ENCODE data around the gene ATF7.

DNA sequence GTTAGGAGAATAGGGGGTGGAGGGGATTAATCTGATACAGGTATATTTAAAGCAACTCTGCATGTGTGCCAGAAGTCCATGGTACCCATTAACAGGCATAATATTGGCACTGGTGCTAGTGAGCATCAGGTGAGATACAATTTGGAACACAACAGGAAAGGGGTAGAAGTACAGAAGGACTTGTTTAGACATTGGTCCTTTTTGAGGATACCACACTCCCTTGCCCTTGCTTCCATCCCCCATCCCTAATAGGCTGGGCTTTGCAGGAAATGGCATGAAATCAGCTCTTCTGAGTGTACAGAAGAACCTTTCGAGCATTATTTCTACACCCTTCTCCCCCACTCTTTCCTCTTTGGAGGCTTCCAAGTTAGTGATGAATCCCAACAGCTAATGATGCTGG is 157.9 kb downstream of the ATF7 start:
- TF ChIP-seq, protein P1, sequence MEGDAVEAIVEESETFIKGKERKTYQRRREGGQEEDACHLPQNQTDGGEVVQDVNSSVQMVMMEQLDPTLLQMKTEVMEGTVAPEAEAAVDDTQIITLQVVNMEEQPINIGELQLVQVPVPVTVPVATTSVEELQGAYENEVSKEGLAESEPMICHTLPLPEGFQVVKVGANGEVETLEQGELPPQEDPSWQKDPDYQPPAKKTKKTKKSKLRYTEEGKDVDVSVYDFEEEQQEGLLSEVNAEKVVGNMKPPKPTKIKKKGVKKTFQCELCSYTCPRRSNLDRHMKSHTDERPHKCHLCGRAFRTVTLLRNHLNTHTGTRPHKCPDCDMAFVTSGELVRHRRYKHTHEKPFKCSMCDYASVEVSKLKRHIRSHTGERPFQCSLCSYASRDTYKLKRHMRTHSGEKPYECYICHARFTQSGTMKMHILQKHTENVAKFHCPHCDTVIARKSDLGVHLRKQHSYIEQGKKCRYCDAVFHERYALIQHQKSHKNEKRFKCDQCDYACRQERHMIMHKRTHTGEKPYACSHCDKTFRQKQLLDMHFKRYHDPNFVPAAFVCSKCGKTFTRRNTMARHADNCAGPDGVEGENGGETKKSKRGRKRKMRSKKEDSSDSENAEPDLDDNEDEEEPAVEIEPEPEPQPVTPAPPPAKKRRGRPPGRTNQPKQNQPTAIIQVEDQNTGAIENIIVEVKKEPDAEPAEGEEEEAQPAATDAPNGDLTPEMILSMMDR (IDR thresholded peaks at IDR 0.05; ENCODE audit: extremely low read depth in 1 of 2, insufficient read depth in 1 of 2, low read depth in 1 of 2, low read length in 2 of 2), result no peak
- TF ChIP-seq, protein P2, sequence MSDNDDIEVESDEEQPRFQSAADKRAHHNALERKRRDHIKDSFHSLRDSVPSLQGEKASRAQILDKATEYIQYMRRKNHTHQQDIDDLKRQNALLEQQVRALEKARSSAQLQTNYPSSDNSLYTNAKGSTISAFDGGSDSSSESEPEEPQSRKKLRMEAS (IDR thresholded peaks at IDR 0.05; ENCODE audit: insufficient read depth, insufficient read length), result no peak
- peak; percentile 25 for TF ChIP-seq POLR2AphosphoS5 (IDR thresholded peaks at IDR 0.05; ENCODE audit: insufficient read depth, low read depth, low read length)
